Naive thymus-derived CD8-positive, alpha-beta T cell (primary cell): ENCODE measurements around the gene CADM4. TPM values are rescaled to one million over a fixed set of nuclear protein-coding genes. Genes with fewer than 3 reads are reported as not detected.
"Not testable (repeated sequence)": the region's sequence is repeated elsewhere in the genome, so short reads cannot be mapped to it uniquely, and the experiment has no call there.

ENCODE experiments used
- ATAC-seq, 2 donors: fragments of 150-1000 bp; cut with Tn5 transposase in 1 of 2; sonication (Bioruptor Pico), chemical (Tn5 transposase) in 1 of 2; 1 replicate in 1 of 2; 2 replicates in 1 of 2; pipeline ENCODE4 v1.10.0; 2021; ENCODE audit warnings: mild to moderate bottlenecking in 2 of 2, moderate library complexity in 2 of 2
- POLR2A ChIA-PET: fragments of 350-600 bp; sonication (Branson Sonifier 250); formaldehyde crosslinking; loops from one replicate; lab custom pipeline; 2021; ENCODE audit warnings: antibody characterized with exemption; lab: Charles Lee
- DNase-seq, 10 donors: peaks; one replicate each; pipeline versions ENCODE4 v3.0.0 to v3.0.0-alpha.2; 2020 to 2022
- H3K27ac Mint-ChIP-seq, 10 donors: one replicate each; pipeline ENCODE4 v1.8.0; 2020 to 2022; ENCODE audit warnings: mild to moderate bottlenecking in 10 of 10, mixed read lengths in 10 of 10, moderate library complexity in 4 of 10, inconsistent platforms in 1 of 10
- H3K27me3 Mint-ChIP-seq, 5 donors: one replicate each; pipeline ENCODE4 v1.8.0; 2021 to 2022; ENCODE audit warnings: mixed read lengths in 5 of 5
- H3K36me3 Mint-ChIP-seq, 3 donors: one replicate each; pipeline ENCODE4 v1.8.0; 2020 to 2022; ENCODE audit warnings: mixed read lengths in 3 of 3, mild to moderate bottlenecking in 2 of 3, inconsistent platforms in 1 of 3
- H3K4me1 Mint-ChIP-seq, 4 donors: one replicate each; pipeline ENCODE4 v1.8.0; 2021 to 2022; ENCODE audit warnings: mixed read lengths in 4 of 4
- H3K4me3 Mint-ChIP-seq, 10 donors: one replicate each; pipeline ENCODE4 v1.8.0; 2020 to 2022; ENCODE audit warnings: mild to moderate bottlenecking in 10 of 10, mixed read lengths in 10 of 10, moderate library complexity in 6 of 10, inconsistent platforms in 1 of 10
- H3K9me3 Mint-ChIP-seq, 9 donors: one replicate each; pipeline ENCODE4 v1.8.0; 2020 to 2022; ENCODE audit warnings: mixed read lengths in 9 of 9, mild to moderate bottlenecking in 3 of 9, inconsistent platforms in 1 of 9, moderate library complexity in 1 of 9
- polyA plus RNA-seq, 3 donors: library from polyadenylated mRNA; unstranded; fragments of 300-500 nt; fragmentation: Illumina TruSeq; gene quantifications; one replicate each; pipeline ENCODE4 v1.2.3, GENCODE V29; 2021
- total RNA-seq, 8 experiments: library from RNA in 2 of 8; stranded (reverse) in 2 of 8; gene quantifications; one replicate each; pipeline ENCODE4 v1.2.3 and lab custom pipeline; 2021 to 2026

CADM4 gene
- total and polyA plus RNA-seq, 5 experiments from 2014 or later: 0.39 to 0.63 TPM; not detected in 3

GRCh38 chr19:43589277-43589676 lies 50.4 kb downstream of the CADM4 start:
- H3K27ac Mint-ChIP-seq: peak overlapping the region in 8 of 10 donors; percentile 15 to 87 (median 78)
- POLR2A ChIA-PET: interaction anchor here (1.0 kb wide), 1 partner anchor 15 kb away, joined by 7 read pairs; the partner anchor contains the start of gene XRCC1

GRCh38 chr19:43587029-43587428 lies 52.6 kb downstream of the CADM4 start:
- ATAC-seq, H3K27ac Mint-ChIP-seq, H3K36me3 Mint-ChIP-seq, H3K4me3 Mint-ChIP-seq, H3K9me3 Mint-ChIP-seq, DNase-seq, POLR2A ChIA-PET, H3K27me3 Mint-ChIP-seq: not testable (repeated sequence)
- peaks cover 14 to 42% (median 23%) of the 10 kb centered on the region in 4 donors for H3K4me1 Mint-ChIP-seq

More at GRCh38 chr19:43589277-43589676, 50.4 kb downstream of the CADM4 start:
- ATAC-seq: no peak
- Mint-ChIP-seq H3K4me1 (peaks cover 19 to 39% (median 30%) of the 10 kb centered on the region in 4 donors), H3K36me3 (peaks cover 0 to 14% (median 3%) of the 10 kb centered on the region in 3 donors), H3K9me3 (no peaks in the 10 kb centered on the region), H3K27me3 (no peaks in the 10 kb centered on the region), H3K4me3 (no peak overlapping the region)
- no peak for DNase-seq

- Mint-ChIP-seq H3K4me3 (no peak overlapping the region), H3K4me1 (peaks cover 14 to 49% (median 24%) of the 10 kb centered on the region in 4 donors), H3K27me3 (no peaks in the 10 kb centered on the region), H3K36me3 (peaks cover 0 to 3% (median 0%) of the 10 kb centered on the region in 3 donors), H3K27ac (no peak overlapping the region), H3K9me3 (no peaks in the 10 kb centered on the region)
- ATAC-seq (no peak), DNase-seq (no peak)
- POLR2A ChIA-PET: no interaction called here
Observed at GRCh38 chr19:43586346-43586745, 53.3 kb downstream of the CADM4 start.

DNA sequence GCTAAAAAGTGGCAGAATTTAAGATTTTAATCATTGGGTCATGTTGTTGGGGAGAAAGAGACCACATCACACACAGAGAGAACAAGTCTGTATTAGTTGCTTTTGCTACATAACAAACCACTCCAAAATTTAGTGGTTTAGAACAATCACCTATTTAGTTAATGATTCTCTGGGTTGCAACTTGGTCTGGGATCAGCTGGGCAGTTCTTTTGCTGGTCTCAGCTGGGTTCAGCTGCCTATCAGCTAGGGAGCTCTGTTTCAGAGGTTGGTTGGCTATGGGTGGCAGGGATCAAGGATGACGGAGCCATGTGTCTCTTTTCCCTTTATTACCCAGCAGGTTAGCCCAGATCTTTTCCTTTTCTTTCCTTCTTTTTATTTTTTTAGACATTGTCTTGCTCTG lies 55.2 kb downstream of the CADM4 start:
- Mint-ChIP-seq H3K9me3 (no peaks in the 10 kb centered on the region), H3K4me1 (peaks cover 12 to 45% (median 24%) of the 10 kb centered on the region in 4 donors), H3K4me3 (no peak overlapping the region), H3K27ac (peak overlapping the region in 5 of 10 donors; percentile 8 to 81 (median 70)), H3K36me3 (peaks cover 0 to 3% (median 0%) of the 10 kb centered on the region in 3 donors), H3K27me3 (no peaks in the 10 kb centered on the region)
- POLR2A ChIA-PET: interaction anchor here (1.5 to 2.1 kb wide), 2 partner anchors 10 to 12 kb away, joined by 4 to 5 read pairs; partner anchors contain the start of genes IRGQ and ZNF576
- DNase-seq (no peak), ATAC-seq (no peak)

GRCh38 chr19:43582495-43582894 lies 57.2 kb downstream of the CADM4 start:
- peak overlapping the region in 1 of 10 donors; percentile 20 for H3K4me3 Mint-ChIP-seq
- H3K27ac Mint-ChIP-seq: peak overlapping the region in 1 of 10 donors; percentile 34
- H3K9me3 Mint-ChIP-seq: no peaks in the 10 kb centered on the region
- no peak for DNase-seq
- peaks cover 16 to 48% (median 29%) of the 10 kb centered on the region in 4 donors for H3K4me1 Mint-ChIP-seq
- no peaks in the 10 kb centered on the region for H3K27me3 Mint-ChIP-seq
- H3K36me3 Mint-ChIP-seq: peaks cover 0 to 3% (median 0%) of the 10 kb centered on the region in 3 donors
- ATAC-seq: no peak
- POLR2A ChIA-PET: interaction anchor here (0.7 to 2.1 kb wide), 4 partner anchors 10 to 91 kb away, joined by 3 to 6 read pairs (median 4); no protein-coding TSS in a partner anchor

GRCh38 chr19:43581467-43581866 lies 58.2 kb downstream of the CADM4 start:
- DNase-seq: no peak
- Mint-ChIP-seq H3K27me3 (no peaks in the 10 kb centered on the region), H3K4me1 (peaks cover 19 to 49% (median 32%) of the 10 kb centered on the region in 4 donors), H3K9me3 (no peaks in the 10 kb centered on the region), H3K36me3 (peaks cover 0 to 3% (median 0%) of the 10 kb centered on the region in 3 donors), H3K27ac (peak overlapping the region in 6 of 10 donors; percentile 26 to 95 (median 54)), H3K4me3 (peak overlapping the region in 7 of 10 donors; percentile 15 to 75 (median 36))
- POLR2A ChIA-PET: interaction anchor here (0.5 to 2.5 kb wide), 6 partner anchors 15 to 110 kb away, joined by 3 to 11 read pairs (median 6); partner anchors contain the start of genes IRGQ, PLAUR and ZNF576
- no peak for ATAC-seq

- peaks cover 19 to 55% (median 45%) of the 10 kb centered on the region in 4 donors for H3K4me1 Mint-ChIP-seq
- ATAC-seq (no peak), DNase-seq (no peak)
- no peaks in the 10 kb centered on the region for H3K27me3 Mint-ChIP-seq
- POLR2A ChIA-PET: interaction anchor here (0.5 kb wide), 1 partner anchor 21 kb away, joined by 6 read pairs; no protein-coding TSS in a partner anchor
- H3K27ac Mint-ChIP-seq: peak overlapping the region in 9 of 10 donors; percentile 29 to 90 (median 79)
- peak overlapping the region; percentile 37 to 89 (median 62) for H3K4me3 Mint-ChIP-seq
- no peaks in the 10 kb centered on the region for H3K9me3 Mint-ChIP-seq
- peaks cover 0 to 6% (median 0%) of the 10 kb centered on the region in 3 donors for H3K36me3 Mint-ChIP-seq
Observed at GRCh38 chr19:43578787-43579186, 60.9 kb downstream of the CADM4 start.

GRCh38 chr19:43575955-43576878 lies 63.4 kb downstream of the CADM4 start:
- peak in 1 of 10 donors; percentile 23 for DNase-seq
- H3K27me3 Mint-ChIP-seq: no peaks in the 10 kb centered on the region
- H3K4me1 Mint-ChIP-seq: peaks cover 25 to 67% (median 55%) of the 10 kb centered on the region in 4 donors
- POLR2A ChIA-PET: interaction anchor here (1.1 to 4.7 kb wide), 3 partner anchors 14 to 20 kb away, joined by 3 to 55 read pairs (median 9); partner anchors contain the start of genes IRGQ and ZNF576
- H3K4me3 Mint-ChIP-seq: peak overlapping the region; percentile 57 to 99 (median 96)
- H3K27ac Mint-ChIP-seq: peak overlapping the region in 9 of 10 donors; percentile 87 to 100 (median 99)
- ATAC-seq: no peak
- H3K36me3 Mint-ChIP-seq: peaks cover 0 to 15% (median 0%) of the 10 kb centered on the region in 3 donors
- no peaks in the 10 kb centered on the region for H3K9me3 Mint-ChIP-seq

DNA sequence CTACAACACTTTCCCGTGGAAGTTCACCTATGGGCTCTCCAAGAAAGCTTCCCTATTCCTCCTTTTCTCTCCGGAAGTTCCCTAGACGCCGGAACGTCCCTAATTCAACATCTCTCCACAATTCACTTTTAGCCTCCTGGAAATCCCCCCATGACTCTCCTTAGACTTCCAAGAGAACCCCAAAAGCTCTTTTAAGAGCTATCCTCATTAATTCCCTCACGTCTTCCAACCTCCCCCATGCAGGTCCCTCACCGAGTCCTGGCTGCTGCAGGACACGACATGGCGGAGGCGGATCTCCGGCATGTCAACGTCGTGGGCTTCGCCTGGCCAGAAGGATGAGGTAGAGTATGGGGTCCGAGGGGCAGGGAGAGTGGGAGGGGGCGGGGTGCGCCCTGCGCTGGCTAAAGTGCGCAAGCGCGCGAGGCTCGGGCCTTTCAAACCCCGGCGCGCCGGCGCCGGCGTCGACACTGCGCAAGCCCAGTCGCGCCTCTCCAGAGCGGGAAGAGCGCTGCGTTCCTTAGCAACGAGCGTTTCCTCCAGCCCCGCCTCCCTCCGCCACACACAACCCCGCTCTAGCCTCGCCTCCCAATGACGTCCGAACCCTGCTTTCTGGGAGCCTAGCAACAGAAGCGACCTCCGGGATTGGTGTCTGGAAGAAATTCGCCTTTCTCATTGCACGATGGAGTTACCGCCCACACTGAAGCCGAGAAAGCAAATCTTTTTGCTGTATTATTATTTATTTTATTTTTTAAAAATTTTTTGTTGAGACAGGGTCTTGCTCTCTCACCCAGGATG lies 64.3 kb downstream of the CADM4 start, which contains the start of the genes PINLYP and XRCC1:
Gene PINLYP (plus strand): TSS at position 646 of the 795 bp plus-strand sequence. CDS start 1,391 bp downstream, outside the sequence.
Gene XRCC1 (minus strand): TSS at position 372 of the 795 bp plus-strand sequence. CDS start 69 bp downstream, at position 303.
- H3K4me1 Mint-ChIP-seq: peaks cover 29 to 69% (median 63%) of the 10 kb centered on the region in 4 donors
- DNase-seq (peak; percentile 86 to 99 (median 97)), ATAC-seq (peak; percentile 95 to 98)
- H3K27me3 Mint-ChIP-seq: no peaks in the 10 kb centered on the region
- H3K9me3 Mint-ChIP-seq: no peaks in the 10 kb centered on the region
- H3K36me3 Mint-ChIP-seq: peaks cover 0 to 19% (median 0%) of the 10 kb centered on the region in 3 donors
- peak within 1 kb of the TSS; percentile 91 to 99 (median 96) for H3K4me3 Mint-ChIP-seq
- POLR2A ChIA-PET: interaction anchor here (0.6 to 4.7 kb wide), 9 partner anchors 11 to 112 kb away, joined by 3 to 55 read pairs (median 4); partner anchors contain the start of genes IRGQ and ZNF576
- H3K27ac Mint-ChIP-seq: peak within 1 kb of the TSS; percentile 87 to 100 (median 98)

GRCh38 chr19:43574424-43575155 lies 65.1 kb downstream of the CADM4 start:
- POLR2A ChIA-PET: interaction anchor here (0.6 to 4.7 kb wide), 10 partner anchors 11 to 111 kb away, joined by 3 to 55 read pairs (median 4); partner anchors contain the start of genes IRGQ and ZNF576
- no peaks in the 10 kb centered on the region for H3K9me3 Mint-ChIP-seq
- H3K36me3 Mint-ChIP-seq: peaks cover 0 to 20% (median 0%) of the 10 kb centered on the region in 3 donors
- H3K4me1 Mint-ChIP-seq: peaks cover 26 to 68% (median 63%) of the 10 kb centered on the region in 4 donors
- H3K27me3 Mint-ChIP-seq: no peaks in the 10 kb centered on the region
- H3K27ac Mint-ChIP-seq: peak overlapping the region; percentile 87 to 100 (median 98)
- no peak for DNase-seq
- H3K4me3 Mint-ChIP-seq: peak overlapping the region; percentile 91 to 99 (median 96)
- ATAC-seq: no peak
